ENCODE data around the gene SNRNP25.

GRCh38 chr16:74051-74746 lies 20.6 kb downstream of the SNRNP25 start:
- TF ChIP-seq POLR2A (IDR thresholded peaks at IDR 0.05) (no peak), CTCF (IDR thresholded peaks at IDR 0.05) (no peak)
